Measurements from ENCODE around the gene CXCR2.

DNA sequence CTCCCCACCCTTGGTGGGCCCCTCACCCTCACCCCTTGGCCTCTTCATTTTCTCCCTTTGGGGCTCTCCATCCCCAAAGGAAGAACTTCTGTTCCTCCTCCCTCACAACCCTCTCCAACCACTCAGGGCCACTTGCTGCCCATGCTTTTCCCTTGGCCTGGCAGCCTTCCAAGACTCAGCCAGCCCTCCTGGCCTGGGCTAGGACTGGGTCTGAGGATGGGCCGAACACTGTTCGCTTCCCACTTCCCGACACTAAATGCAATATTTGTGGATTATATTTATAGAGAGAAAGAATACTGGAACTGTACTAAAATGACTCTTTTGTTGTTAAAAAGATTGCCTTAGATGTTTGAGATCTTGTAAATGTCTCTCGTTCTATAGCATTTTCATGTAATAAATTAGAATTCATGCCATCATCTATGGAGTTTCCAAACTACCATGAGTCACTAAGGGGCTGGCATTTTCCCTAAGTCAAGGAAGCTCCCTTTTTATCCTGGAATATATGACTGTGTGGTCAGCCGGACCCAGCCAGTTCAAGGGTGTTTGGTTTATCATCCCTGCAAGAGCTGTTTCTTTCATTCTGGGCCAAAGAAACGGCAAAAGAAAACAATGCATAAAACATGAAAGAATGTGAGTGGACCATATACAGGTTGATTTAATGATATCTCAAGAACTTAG is 3.8 kb downstream of the CXCR2 start:
- no peak for TF ChIP-seq POLR2A (IDR thresholded peaks at IDR 0.05)
- TF ChIP-seq, protein P1, sequence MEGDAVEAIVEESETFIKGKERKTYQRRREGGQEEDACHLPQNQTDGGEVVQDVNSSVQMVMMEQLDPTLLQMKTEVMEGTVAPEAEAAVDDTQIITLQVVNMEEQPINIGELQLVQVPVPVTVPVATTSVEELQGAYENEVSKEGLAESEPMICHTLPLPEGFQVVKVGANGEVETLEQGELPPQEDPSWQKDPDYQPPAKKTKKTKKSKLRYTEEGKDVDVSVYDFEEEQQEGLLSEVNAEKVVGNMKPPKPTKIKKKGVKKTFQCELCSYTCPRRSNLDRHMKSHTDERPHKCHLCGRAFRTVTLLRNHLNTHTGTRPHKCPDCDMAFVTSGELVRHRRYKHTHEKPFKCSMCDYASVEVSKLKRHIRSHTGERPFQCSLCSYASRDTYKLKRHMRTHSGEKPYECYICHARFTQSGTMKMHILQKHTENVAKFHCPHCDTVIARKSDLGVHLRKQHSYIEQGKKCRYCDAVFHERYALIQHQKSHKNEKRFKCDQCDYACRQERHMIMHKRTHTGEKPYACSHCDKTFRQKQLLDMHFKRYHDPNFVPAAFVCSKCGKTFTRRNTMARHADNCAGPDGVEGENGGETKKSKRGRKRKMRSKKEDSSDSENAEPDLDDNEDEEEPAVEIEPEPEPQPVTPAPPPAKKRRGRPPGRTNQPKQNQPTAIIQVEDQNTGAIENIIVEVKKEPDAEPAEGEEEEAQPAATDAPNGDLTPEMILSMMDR (IDR thresholded peaks at IDR 0.05) = no peak
